GM18498 (cell line): ENCODE data around the gene PRDM16.

Source experiments
- ATAC-seq: cut with Tn5 transposase; IDR thresholded peaks from one replicate; pipeline ENCODE4 v1.9.1; 2021; ENCODE audit warnings: mild to moderate bottlenecking, moderate library complexity; ENCODE audit not compliant: unreplicated experiment

Gene PRDM16

GRCh38 chr1:3401585-3402257, 332.7 kb downstream of the PRDM16 start:
- ATAC-seq, result no peak

DNA sequence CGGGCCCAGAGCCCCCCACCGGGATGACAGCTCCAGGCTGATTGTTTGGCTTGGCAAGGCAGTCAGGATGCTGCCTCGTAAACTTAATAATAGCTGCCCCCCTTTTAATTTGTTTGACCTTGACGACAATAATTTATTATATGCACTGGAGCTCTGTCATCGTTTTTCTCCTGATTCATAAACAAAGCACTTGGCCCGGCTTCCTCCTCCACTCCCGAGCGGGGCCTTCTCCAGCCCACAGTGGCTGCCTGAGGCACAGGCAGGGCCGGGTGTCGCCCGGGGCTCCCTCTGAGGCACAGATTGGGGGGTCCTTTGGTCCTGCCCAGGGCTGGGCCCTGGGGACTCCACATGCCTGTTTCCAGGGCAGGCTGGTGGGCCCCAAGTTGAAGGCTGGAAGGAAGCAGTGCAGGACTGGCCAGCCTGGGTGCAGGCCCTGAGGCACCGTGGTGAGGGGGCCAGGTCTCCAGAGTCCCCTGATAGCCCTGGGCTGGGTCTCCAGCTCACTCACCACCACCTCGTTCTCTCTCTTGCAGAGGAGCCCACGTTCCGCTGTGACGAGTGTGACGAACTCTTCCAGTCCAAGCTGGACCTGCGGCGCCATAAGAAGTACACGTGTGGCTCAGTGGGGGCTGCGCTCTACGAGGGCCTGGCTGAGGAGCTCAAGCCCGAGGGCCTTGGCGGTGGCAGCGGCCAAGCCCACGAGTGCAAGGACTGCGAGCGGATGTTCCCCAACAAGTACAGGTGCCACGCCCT, 333.4 kb downstream of the PRDM16 start:
- no peak for ATAC-seq

DNA sequence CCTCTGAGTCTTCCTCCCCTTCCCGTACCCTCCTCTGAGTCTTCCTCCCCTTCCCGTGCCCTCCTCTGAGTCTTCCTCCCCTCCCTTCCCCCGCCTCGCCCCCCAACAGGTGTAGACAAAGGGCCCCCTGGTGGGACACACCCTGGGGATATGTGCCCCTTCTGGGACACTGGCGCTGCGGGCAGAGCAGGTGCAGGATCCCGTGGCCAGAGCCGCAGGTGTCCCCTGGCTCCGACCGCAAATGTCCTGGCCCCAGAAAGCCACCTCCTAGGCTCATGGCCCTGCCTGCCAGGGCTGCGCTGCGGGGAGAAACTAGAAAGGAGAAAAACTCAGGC, 334.0 kb downstream of the PRDM16 start:
- ATAC-seq, result no peak

GRCh38 chr1:3403388-3404231, 334.6 kb downstream of the PRDM16 start:
- ATAC-seq, result no peak

- no peak for ATAC-seq
Observed at GRCh38 chr1:3404301-3404700, 335.3 kb downstream of the PRDM16 start.

GRCh38 chr1:3404801-3405200, 335.8 kb downstream of the PRDM16 start:
- ATAC-seq, result no peak

GRCh38 chr1:3405491-3405890, 336.5 kb downstream of the PRDM16 start:
- ATAC-seq, result no peak

- ATAC-seq, result no peak
Observed at GRCh38 chr1:3405974-3406867, 337.2 kb downstream of the PRDM16 start.

- ATAC-seq, result no peak
Observed at GRCh38 chr1:3407021-3407420, 338.0 kb downstream of the PRDM16 start.

GRCh38 chr1:3408751-3409266, 339.8 kb downstream of the PRDM16 start:
- no peak for ATAC-seq

GRCh38 chr1:3409366-3410141, 340.6 kb downstream of the PRDM16 start:
- ATAC-seq, result no peak

DNA sequence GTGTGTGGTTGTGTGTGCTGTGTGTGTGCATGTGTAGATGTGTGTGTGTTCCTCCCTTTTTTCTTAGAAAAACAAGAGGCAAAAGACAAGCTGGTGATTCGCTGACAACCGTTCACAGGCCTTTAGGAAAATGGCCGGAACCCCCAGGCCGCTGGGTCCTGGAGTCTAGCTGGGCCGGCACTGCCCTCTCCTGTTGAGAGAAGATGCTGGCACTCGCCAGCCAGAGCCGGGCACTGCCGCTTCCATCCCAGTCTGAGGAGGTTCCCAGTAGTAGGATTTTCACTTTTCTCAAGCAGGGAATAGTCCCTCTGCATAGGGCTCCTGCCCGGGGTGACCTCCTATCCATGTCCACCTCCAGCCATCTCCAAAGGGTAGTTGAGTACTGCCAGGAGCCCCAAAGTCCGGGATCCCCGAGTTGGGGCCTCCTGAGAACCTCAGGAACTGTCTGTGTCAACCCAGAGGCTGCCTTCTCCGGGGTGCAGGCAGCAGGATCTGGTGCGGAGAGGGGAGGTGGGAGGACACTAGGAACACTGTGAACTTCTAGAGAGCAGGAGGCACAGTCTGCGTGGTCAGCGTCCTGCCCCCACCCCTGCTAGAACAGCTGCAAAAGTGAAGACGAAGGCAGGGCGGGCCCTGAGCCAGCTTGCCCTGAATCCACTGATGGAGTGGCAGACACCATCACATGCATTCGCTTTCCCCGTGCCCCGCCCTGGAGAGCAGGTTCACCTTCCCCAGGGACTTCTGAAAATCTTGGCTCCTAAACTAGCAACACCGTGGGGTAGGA, 341.3 kb downstream of the PRDM16 start:
- no peak for ATAC-seq

- ATAC-seq, result no peak
Observed at GRCh38 chr1:3411806-3412205, 342.8 kb downstream of the PRDM16 start.

DNA sequence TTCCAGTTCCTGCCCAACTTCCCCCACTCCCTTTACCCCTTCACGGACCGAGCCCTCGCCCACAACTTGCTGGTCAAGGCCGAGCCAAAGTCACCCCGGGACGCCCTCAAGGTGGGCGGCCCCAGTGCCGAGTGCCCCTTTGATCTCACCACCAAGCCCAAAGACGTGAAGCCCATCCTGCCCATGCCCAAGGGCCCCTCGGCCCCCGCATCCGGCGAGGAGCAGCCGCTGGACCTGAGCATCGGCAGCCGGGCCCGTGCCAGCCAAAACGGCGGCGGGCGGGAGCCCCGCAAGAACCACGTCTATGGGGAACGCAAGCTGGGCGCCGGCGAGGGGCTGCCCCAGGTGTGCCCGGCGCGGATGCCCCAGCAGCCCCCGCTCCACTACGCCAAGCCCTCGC, 343.4 kb downstream of the PRDM16 start:
- ATAC-seq, result no peak

DNA sequence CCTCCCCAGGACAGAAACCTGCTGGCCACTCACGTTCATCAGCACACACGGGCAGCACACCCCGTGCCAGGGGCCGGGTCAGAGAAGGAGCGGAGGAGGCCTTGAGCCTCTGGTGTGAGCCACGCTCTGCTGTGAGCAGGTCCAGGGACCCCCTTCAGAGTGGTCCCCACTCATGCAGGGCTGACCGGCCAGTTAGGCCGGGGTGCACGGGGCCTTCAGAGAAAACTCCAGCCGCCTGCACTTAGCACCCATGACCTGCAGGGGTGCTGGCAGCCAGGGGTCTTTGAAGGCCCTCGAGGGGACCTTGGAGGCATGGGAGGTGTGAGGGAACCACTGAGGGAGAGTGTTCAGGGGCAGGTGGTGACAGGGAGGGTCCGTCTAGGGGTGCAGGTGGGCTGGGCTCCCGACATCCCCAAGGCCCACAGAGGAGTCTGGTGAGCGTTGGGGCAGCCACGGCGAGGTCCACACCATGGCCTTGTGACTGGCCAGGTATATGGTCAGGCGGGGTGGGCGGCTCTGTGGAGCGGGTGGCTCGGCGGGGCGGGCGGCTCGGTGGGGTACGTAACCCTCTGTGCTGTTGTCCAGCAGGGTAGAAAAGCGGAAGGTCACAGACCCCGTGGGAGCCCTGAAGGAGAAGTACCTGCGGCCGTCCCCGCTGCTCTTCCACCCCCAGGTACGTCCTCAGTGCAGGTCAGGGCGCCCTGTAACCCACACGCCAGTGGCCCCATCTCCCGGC, 345.1 kb downstream of the PRDM16 start:
- ATAC-seq, result no peak

GRCh38 chr1:3415260-3416090, 346.5 kb downstream of the PRDM16 start:
- no peak for ATAC-seq

DNA sequence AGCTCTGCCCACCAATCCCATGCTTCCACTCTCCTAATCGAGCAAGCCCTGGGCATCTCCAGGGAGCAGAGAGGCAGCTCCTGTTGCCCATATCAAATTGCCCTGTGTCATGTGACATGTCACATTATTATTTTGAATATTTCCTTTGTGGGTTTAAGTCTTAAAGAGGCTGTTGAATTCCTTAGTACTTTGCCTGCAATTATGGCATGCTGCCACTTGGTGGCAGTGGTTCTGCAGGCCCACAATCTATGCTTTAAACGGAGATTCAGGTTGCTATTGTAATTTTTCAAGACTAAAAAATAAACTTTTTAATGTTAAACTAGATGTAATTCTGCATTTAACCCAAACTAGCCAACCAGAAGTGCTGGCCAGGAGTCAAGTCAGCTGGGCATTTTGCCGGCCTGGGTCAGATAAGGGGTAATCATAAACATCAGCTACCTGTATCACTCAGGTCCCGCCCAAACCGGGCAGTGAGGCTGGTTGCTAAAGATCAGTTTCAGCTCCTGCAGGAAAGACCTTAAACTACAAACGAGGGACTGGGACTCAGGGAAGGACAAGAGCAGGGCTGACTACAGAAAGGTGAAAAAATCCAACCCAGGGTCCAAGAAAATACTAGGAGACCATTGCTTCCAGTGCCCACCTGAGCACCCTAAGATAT, 348.2 kb downstream of the PRDM16 start:
- ATAC-seq, result no peak
